BLaER1 (cell line): ENCODE data around the gene CDHR1.
"Not testable (repeated sequence)": the region's sequence is repeated elsewhere in the genome, so short reads cannot be mapped to it uniquely, and the experiment has no call there.

Source experiments
- H3K27ac ChIP-seq: shearing (Covaris generic); formaldehyde crosslinking; 2 replicates; pipeline ENCODE4 v1.8.1; 2022
- H3K27me3 ChIP-seq: shearing (Covaris generic); formaldehyde crosslinking; 2 replicates; pipeline ENCODE4 v1.8.1; 2022
- H3K36me3 ChIP-seq: shearing (Covaris generic); formaldehyde crosslinking; 2 replicates; pipeline ENCODE4 v1.8.1; 2022
- H3K4me1 ChIP-seq: shearing (Covaris generic); formaldehyde crosslinking; 2 replicates; pipeline ENCODE4 v1.8.1; 2022
- H3K4me2 ChIP-seq: shearing (Covaris generic); formaldehyde crosslinking; 2 replicates; pipeline ENCODE4 v1.8.1; 2022
- H3K4me3 ChIP-seq: shearing (Covaris generic); formaldehyde crosslinking; 2 replicates; pipeline ENCODE4 v1.8.1; 2022
- H3K9ac ChIP-seq: shearing (Covaris generic); formaldehyde crosslinking; 2 replicates; pipeline ENCODE4 v1.8.1; 2022
- H3K9me3 ChIP-seq: shearing (Covaris generic); formaldehyde crosslinking; 2 replicates; pipeline ENCODE4 v1.8.1; 2022
- H4K20me1 ChIP-seq: shearing (Covaris generic); formaldehyde crosslinking; 2 replicates; pipeline ENCODE4 v1.8.1; 2022
- Cebpa-rat ChIP-seq: shearing (Covaris generic); IDR thresholded peaks from 2 replicates; pipeline ENCODE4 v1.8.1; 2022

CDHR1 gene

GRCh38 chr10:84194424-84195043 lies at the start of gene CDHR1:
Gene CDHR1, plus strand, starts transcription at chr10:84194537. Its CDS starts 224 bp downstream, at chr10:84194761.
- Histone ChIP-seq H3K9ac (no peak within 1 kb of the TSS), H3K36me3 (no peaks in the 10 kb centered on the region), H3K27me3 (peaks cover 50% of the 10 kb centered on the region), H3K27ac (no peak within 1 kb of the TSS), H3K4me3 (no peak within 1 kb of the TSS), H3K4me1 (no peaks in the 10 kb centered on the region), H3K9me3 (peaks cover 6% of the 10 kb centered on the region; the same call in 1 of the 2 replicates), H3K4me2 (peak within 1 kb of the TSS; percentile 39), H4K20me1 (no peaks in the 10 kb centered on the region)
- TF ChIP-seq Cebpa-rat = no peak

GRCh38 chr10:84147347-84147746 lies 47.0 kb upstream of the CDHR1 start:
- H3K36me3 ChIP-seq = peaks cover 86% of the 10 kb centered on the region
- TF ChIP-seq Cebpa-rat = no peak
- H3K9me3 ChIP-seq = no peaks in the 10 kb centered on the region
- no peaks in the 10 kb centered on the region for H3K27me3 ChIP-seq
- H4K20me1 ChIP-seq = peaks cover 35% of the 10 kb centered on the region; the same call in 1 of the 2 replicates
- no peak overlapping the region for H3K9ac ChIP-seq
- no peak overlapping the region for H3K4me2 ChIP-seq
- no peaks in the 10 kb centered on the region for H3K4me1 ChIP-seq
- H3K27ac ChIP-seq = no peak overlapping the region
- no peak overlapping the region for H3K4me3 ChIP-seq

GRCh38 chr10:84148006-84148597 lies 46.2 kb upstream of the CDHR1 start:
- not testable (repeated sequence) for H3K27me3 ChIP-seq, H3K4me2 ChIP-seq, H3K4me3 ChIP-seq, H3K9me3 ChIP-seq, H3K4me1 ChIP-seq, H3K27ac ChIP-seq, H3K9ac ChIP-seq
- H4K20me1 ChIP-seq = peaks cover 35% of the 10 kb centered on the region; the same call in 1 of the 2 replicates
- peaks cover 86% of the 10 kb centered on the region for H3K36me3 ChIP-seq

GRCh38 chr10:84149854-84150253 lies 44.5 kb upstream of the CDHR1 start:
- no peak overlapping the region for H3K27ac ChIP-seq
- peaks cover 35% of the 10 kb centered on the region; the same call in 1 of the 2 replicates for H4K20me1 ChIP-seq
- H3K4me3 ChIP-seq = no peak overlapping the region
- H3K9ac ChIP-seq = no peak overlapping the region
- H3K9me3 ChIP-seq = no peaks in the 10 kb centered on the region
- no peak for TF ChIP-seq Cebpa-rat
- H3K4me1 ChIP-seq = no peaks in the 10 kb centered on the region
- no peak overlapping the region for H3K4me2 ChIP-seq
- H3K27me3 ChIP-seq = no peaks in the 10 kb centered on the region
- H3K36me3 ChIP-seq = peaks cover 86% of the 10 kb centered on the region

- no peak overlapping the region for H3K27ac ChIP-seq
- TF ChIP-seq Cebpa-rat = no peak
- no peaks in the 10 kb centered on the region for H3K9me3 ChIP-seq
- H3K4me2 ChIP-seq = no peak overlapping the region
- H3K36me3 ChIP-seq = peaks cover 68% of the 10 kb centered on the region
- no peak overlapping the region for H3K9ac ChIP-seq
- no peaks in the 10 kb centered on the region for H3K4me1 ChIP-seq
- H3K27me3 ChIP-seq = no peaks in the 10 kb centered on the region
- no peak overlapping the region for H3K4me3 ChIP-seq
- peaks cover 19% of the 10 kb centered on the region; the same call in 1 of the 2 replicates for H4K20me1 ChIP-seq
Observed at GRCh38 chr10:84152769-84153168, 41.6 kb upstream of the CDHR1 start.

GRCh38 chr10:84155521-84155920 lies 38.8 kb upstream of the CDHR1 start:
- H3K9me3 ChIP-seq = no peaks in the 10 kb centered on the region
- H3K36me3 ChIP-seq = peaks cover 45% of the 10 kb centered on the region
- no peak for TF ChIP-seq Cebpa-rat
- no peak overlapping the region for H3K4me2 ChIP-seq
- H3K4me3 ChIP-seq = no peak overlapping the region
- H3K4me1 ChIP-seq = no peaks in the 10 kb centered on the region
- H4K20me1 ChIP-seq = no peaks in the 10 kb centered on the region
- no peak overlapping the region for H3K27ac ChIP-seq
- no peaks in the 10 kb centered on the region for H3K27me3 ChIP-seq
- no peak overlapping the region for H3K9ac ChIP-seq

GRCh38 chr10:84156009-84156408 lies 38.3 kb upstream of the CDHR1 start:
- no peak overlapping the region for H3K27ac ChIP-seq
- H3K27me3 ChIP-seq = no peaks in the 10 kb centered on the region
- H4K20me1 ChIP-seq = no peaks in the 10 kb centered on the region
- peaks cover 40% of the 10 kb centered on the region for H3K36me3 ChIP-seq
- H3K4me1 ChIP-seq = no peaks in the 10 kb centered on the region
- H3K9me3 ChIP-seq = no peaks in the 10 kb centered on the region
- no peak overlapping the region for H3K9ac ChIP-seq
- no peak overlapping the region for H3K4me2 ChIP-seq
- no peak for TF ChIP-seq Cebpa-rat
- H3K4me3 ChIP-seq = no peak overlapping the region

- H3K9ac ChIP-seq = no peak overlapping the region
- H3K4me3 ChIP-seq = no peak overlapping the region
- no peaks in the 10 kb centered on the region for H3K27me3 ChIP-seq
- no peak for TF ChIP-seq Cebpa-rat
- H3K4me2 ChIP-seq = no peak overlapping the region
- no peaks in the 10 kb centered on the region for H4K20me1 ChIP-seq
- no peak overlapping the region for H3K27ac ChIP-seq
- no peaks in the 10 kb centered on the region for H3K4me1 ChIP-seq
- H3K36me3 ChIP-seq = peaks cover 37% of the 10 kb centered on the region
- H3K9me3 ChIP-seq = no peaks in the 10 kb centered on the region
Observed at GRCh38 chr10:84156768-84157167, 37.6 kb upstream of the CDHR1 start.

- H3K4me3 ChIP-seq = no peak overlapping the region
- no peaks in the 10 kb centered on the region for H3K9me3 ChIP-seq
- H3K4me1 ChIP-seq = no peaks in the 10 kb centered on the region
- H3K27ac ChIP-seq = no peak overlapping the region
- no peaks in the 10 kb centered on the region for H4K20me1 ChIP-seq
- H3K27me3 ChIP-seq = no peaks in the 10 kb centered on the region
- TF ChIP-seq Cebpa-rat = no peak
- peaks cover 26% of the 10 kb centered on the region for H3K36me3 ChIP-seq
- no peak overlapping the region for H3K4me2 ChIP-seq
- no peak overlapping the region for H3K9ac ChIP-seq
Observed at GRCh38 chr10:84158061-84158460, 36.3 kb upstream of the CDHR1 start.

GRCh38 chr10:84158550-84158949 lies 35.8 kb upstream of the CDHR1 start:
- H4K20me1 ChIP-seq = no peaks in the 10 kb centered on the region
- H3K9ac ChIP-seq = no peak overlapping the region
- no peak for TF ChIP-seq Cebpa-rat
- H3K9me3 ChIP-seq = no peaks in the 10 kb centered on the region
- H3K4me3 ChIP-seq = no peak overlapping the region
- peaks cover 21% of the 10 kb centered on the region for H3K36me3 ChIP-seq
- no peaks in the 10 kb centered on the region for H3K27me3 ChIP-seq
- no peaks in the 10 kb centered on the region for H3K4me1 ChIP-seq
- H3K4me2 ChIP-seq = no peak overlapping the region
- no peak overlapping the region for H3K27ac ChIP-seq
